Activated CD4-positive, alpha-beta T cell treated with anti-CD3 and anti-CD28 coated beads, Interleukin-2, amount 10 ng/mL, durations not matched to agents 7 days and 5 days (primary cell): Measurements from ENCODE around the gene EXOC4. TPM values are rescaled to one million over a fixed set of nuclear protein-coding genes. Genes with fewer than 3 reads are reported as not detected.

ENCODE experiments used
- CTCF ChIA-PET: fragments of 350-600 bp; sonication (Branson Sonifier 250); formaldehyde crosslinking; loops from one replicate; lab custom pipeline; 2021; ENCODE audit warnings: antibody characterized with exemption; lab: Charles Lee
- POLR2A ChIA-PET: fragments of 350-600 bp; sonication (Branson Sonifier 250); formaldehyde crosslinking; loops from one replicate; lab custom pipeline; 2021; ENCODE audit warnings: antibody characterized with exemption; lab: Charles Lee
- DNase-seq: peaks from one replicate; pipeline ENCODE4 v3.0.0-alpha.2; 2020
- H3K27ac Mint-ChIP-seq: one replicate; pipeline ENCODE4 v1.8.0; 2021; ENCODE audit warnings: mild to moderate bottlenecking, moderate library complexity, mixed read lengths
- H3K27me3 Mint-ChIP-seq: one replicate; pipeline ENCODE4 v1.8.0; 2021; ENCODE audit warnings: mixed read lengths
- H3K36me3 Mint-ChIP-seq: one replicate; pipeline ENCODE4 v1.8.0; 2021; ENCODE audit warnings: low read depth, mixed read lengths
- H3K4me1 Mint-ChIP-seq: one replicate; pipeline ENCODE4 v1.8.0; 2021; ENCODE audit warnings: mixed read lengths
- H3K4me3 Mint-ChIP-seq: one replicate; pipeline ENCODE4 v1.8.0; 2021; ENCODE audit warnings: mild to moderate bottlenecking, moderate library complexity, mixed read lengths
- H3K9me3 Mint-ChIP-seq: one replicate; pipeline ENCODE4 v1.8.0; 2021; ENCODE audit warnings: mixed read lengths
- total RNA-seq, 2 experiments: library from RNA; stranded (reverse); gene quantifications; one replicate each; pipeline ENCODE4 v1.2.3, GENCODE V29; 2021

Gene EXOC4
- total RNA-seq, 2 experiments from 2014 or later = 76.7 to 84.6 TPM

GRCh38 chr7:133429371-133429770, 176.5 kb downstream of the EXOC4 start:
- Mint-ChIP-seq H3K27me3 (no peaks in the 10 kb centered on the region), H3K4me3 (no peak overlapping the region), H3K9me3 (peaks cover 4% of the 10 kb centered on the region), H3K36me3 (peaks cover 6% of the 10 kb centered on the region), H3K27ac (no peak overlapping the region), H3K4me1 (peaks cover 7% of the 10 kb centered on the region)
- ChIA-PET POLR2A (no interaction called here), CTCF (no interaction called here)
- DNase-seq = no peak

GRCh38 chr7:133431134-133431724, 178.4 kb downstream of the EXOC4 start:
- Mint-ChIP-seq H3K27me3 (no peaks in the 10 kb centered on the region), H3K4me1 (peaks cover 3% of the 10 kb centered on the region), H3K27ac (no peak overlapping the region), H3K36me3 (no peaks in the 10 kb centered on the region), H3K9me3 (no peaks in the 10 kb centered on the region), H3K4me3 (no peak overlapping the region)
- CTCF ChIA-PET = interaction anchor here (0.6 kb wide), 1 partner anchor 1572 kb away, joined by 4 read pairs; no protein-coding TSS in a partner anchor
- POLR2A ChIA-PET = no interaction called here
- no peak for DNase-seq

- no peaks in the 10 kb centered on the region for H3K9me3 Mint-ChIP-seq
- POLR2A ChIA-PET = no interaction called here
- H3K27ac Mint-ChIP-seq = no peak overlapping the region
- DNase-seq = no peak
- H3K36me3 Mint-ChIP-seq = no peaks in the 10 kb centered on the region
- no peaks in the 10 kb centered on the region for H3K27me3 Mint-ChIP-seq
- CTCF ChIA-PET = interaction anchor here (1.7 kb wide), 1 partner anchor 9 kb away, joined by 8 read pairs; no protein-coding TSS in a partner anchor
- no peaks in the 10 kb centered on the region for H3K4me1 Mint-ChIP-seq
- no peak overlapping the region for H3K4me3 Mint-ChIP-seq
Observed at GRCh38 chr7:133433165-133433812, 180.4 kb downstream of the EXOC4 start.

GRCh38 chr7:133434246-133434865, 181.5 kb downstream of the EXOC4 start:
- CTCF ChIA-PET = interaction anchor here (0.5 to 1.7 kb wide), 4 partner anchors 10 to 723 kb away, joined by 3 to 8 read pairs (median 3); no protein-coding TSS in a partner anchor
- Mint-ChIP-seq H3K4me3 (no peak overlapping the region), H3K27me3 (no peaks in the 10 kb centered on the region), H3K9me3 (peaks cover 2% of the 10 kb centered on the region), H3K36me3 (no peaks in the 10 kb centered on the region), H3K4me1 (no peaks in the 10 kb centered on the region), H3K27ac (no peak overlapping the region)
- DNase-seq = peak; percentile 15
- POLR2A ChIA-PET = no interaction called here

- Mint-ChIP-seq H3K9me3 (peaks cover 2% of the 10 kb centered on the region), H3K36me3 (no peaks in the 10 kb centered on the region), H3K4me1 (no peaks in the 10 kb centered on the region), H3K4me3 (no peak overlapping the region), H3K27ac (no peak overlapping the region), H3K27me3 (no peaks in the 10 kb centered on the region)
- POLR2A ChIA-PET = no interaction called here
- DNase-seq = no peak
- CTCF ChIA-PET = interaction anchor here (1.4 kb wide), 1 partner anchor 9 kb away, joined by 7 read pairs; no protein-coding TSS in a partner anchor
Observed at GRCh38 chr7:133436014-133436428, 183.1 kb downstream of the EXOC4 start.

- DNase-seq = no peak
Observed at GRCh38 chr7:133437544-133437943, 184.7 kb downstream of the EXOC4 start.

GRCh38 chr7:133442818-133443217, 189.9 kb downstream of the EXOC4 start:
- Mint-ChIP-seq H3K27ac (no peak overlapping the region), H3K4me1 (no peaks in the 10 kb centered on the region), H3K27me3 (no peaks in the 10 kb centered on the region), H3K4me3 (no peak overlapping the region), H3K9me3 (peaks cover 2% of the 10 kb centered on the region), H3K36me3 (no peaks in the 10 kb centered on the region)
- CTCF ChIA-PET = no interaction called here
- no peak for DNase-seq
- POLR2A ChIA-PET = no interaction called here

More at GRCh38 chr7:133437544-133437943, 184.7 kb downstream of the EXOC4 start:
- no peak overlapping the region for H3K27ac Mint-ChIP-seq
- H3K36me3 Mint-ChIP-seq = no peaks in the 10 kb centered on the region
- no peaks in the 10 kb centered on the region for H3K27me3 Mint-ChIP-seq
- no peaks in the 10 kb centered on the region for H3K4me1 Mint-ChIP-seq
- peaks cover 2% of the 10 kb centered on the region for H3K9me3 Mint-ChIP-seq
- H3K4me3 Mint-ChIP-seq = no peak overlapping the region
- POLR2A ChIA-PET = no interaction called here
- CTCF ChIA-PET = no interaction called here

- Mint-ChIP-seq H3K36me3 (no peaks in the 10 kb centered on the region), H3K27me3 (no peaks in the 10 kb centered on the region), H3K4me3 (no peak overlapping the region), H3K4me1 (no peaks in the 10 kb centered on the region), H3K9me3 (no peaks in the 10 kb centered on the region), H3K27ac (no peak overlapping the region)
- ChIA-PET CTCF (no interaction called here), POLR2A (no interaction called here)
- DNase-seq = no peak
Observed at GRCh38 chr7:133445617-133446016, 192.7 kb downstream of the EXOC4 start.

- Mint-ChIP-seq H3K27me3 (no peaks in the 10 kb centered on the region), H3K27ac (no peak overlapping the region), H3K36me3 (no peaks in the 10 kb centered on the region), H3K4me3 (no peak overlapping the region), H3K4me1 (no peaks in the 10 kb centered on the region), H3K9me3 (no peaks in the 10 kb centered on the region)
- no peak for DNase-seq
- ChIA-PET POLR2A (no interaction called here), CTCF (interaction anchor here (0.6 kb wide), 1 partner anchor 126 kb away, joined by 3 read pairs; no protein-coding TSS in a partner anchor)
Observed at GRCh38 chr7:133448012-133448411, 195.1 kb downstream of the EXOC4 start.

GRCh38 chr7:133452577-133452976, 199.7 kb downstream of the EXOC4 start:
- POLR2A ChIA-PET = no interaction called here
- Mint-ChIP-seq H3K27ac (no peak overlapping the region), H3K36me3 (no peaks in the 10 kb centered on the region), H3K4me1 (no peaks in the 10 kb centered on the region), H3K9me3 (no peaks in the 10 kb centered on the region), H3K4me3 (no peak overlapping the region), H3K27me3 (no peaks in the 10 kb centered on the region)
- CTCF ChIA-PET = interaction anchor here (0.6 kb wide), 1 partner anchor 191 kb away, joined by 3 read pairs; no protein-coding TSS in a partner anchor
- no peak for DNase-seq

- ChIA-PET CTCF (no interaction called here), POLR2A (no interaction called here)
- peaks cover 4% of the 10 kb centered on the region for H3K9me3 Mint-ChIP-seq
- H3K4me1 Mint-ChIP-seq = peaks cover 5% of the 10 kb centered on the region
- no peak overlapping the region for H3K27ac Mint-ChIP-seq
- H3K4me3 Mint-ChIP-seq = no peak overlapping the region
- no peaks in the 10 kb centered on the region for H3K27me3 Mint-ChIP-seq
- DNase-seq = no peak
- H3K36me3 Mint-ChIP-seq = no peaks in the 10 kb centered on the region
Observed at GRCh38 chr7:133458688-133459087, 205.8 kb downstream of the EXOC4 start.

- DNase-seq = no peak
- no peak overlapping the region for H3K4me3 Mint-ChIP-seq
- ChIA-PET POLR2A (no interaction called here), CTCF (no interaction called here)
- peaks cover 9% of the 10 kb centered on the region for H3K36me3 Mint-ChIP-seq
- H3K9me3 Mint-ChIP-seq = peaks cover 18% of the 10 kb centered on the region
- H3K4me1 Mint-ChIP-seq = peaks cover 5% of the 10 kb centered on the region
- H3K27ac Mint-ChIP-seq = no peak overlapping the region
- H3K27me3 Mint-ChIP-seq = no peaks in the 10 kb centered on the region
Observed at GRCh38 chr7:133461421-133461820, 208.5 kb downstream of the EXOC4 start.

GRCh38 chr7:133475655-133476054, 222.8 kb downstream of the EXOC4 start:
- H3K4me1 Mint-ChIP-seq = no peaks in the 10 kb centered on the region
- H3K9me3 Mint-ChIP-seq = no peaks in the 10 kb centered on the region
- H3K36me3 Mint-ChIP-seq = peaks cover 6% of the 10 kb centered on the region
- H3K4me3 Mint-ChIP-seq = no peak overlapping the region
- POLR2A ChIA-PET = no interaction called here
- CTCF ChIA-PET = no interaction called here
- H3K27ac Mint-ChIP-seq = no peak overlapping the region
- H3K27me3 Mint-ChIP-seq = no peaks in the 10 kb centered on the region
- DNase-seq = no peak
